ENCODE data around the gene USP25.

DNA sequence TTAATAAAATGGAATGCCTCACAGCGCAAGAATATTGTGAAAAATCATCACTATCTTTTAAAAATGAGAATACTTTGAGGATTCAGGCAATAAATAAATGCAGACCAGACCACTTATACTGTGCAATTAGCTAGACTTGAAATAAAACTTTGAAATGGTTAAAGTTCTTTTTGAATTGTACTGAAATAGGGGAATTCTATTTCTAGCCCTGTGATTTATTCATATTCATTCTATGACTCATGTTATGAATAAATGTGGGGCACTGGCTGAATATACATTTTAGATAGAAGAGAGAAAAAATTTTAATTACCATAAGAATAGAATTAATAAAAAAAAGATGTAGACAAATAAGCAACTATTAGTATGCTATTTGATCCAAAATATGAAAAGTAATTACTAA lies 16.4 kb upstream of the USP25 start:
- TF ChIP-seq CTBP1 (IDR thresholded peaks at IDR 0.05; ENCODE audit: borderline replicate concordance): no peak
- TF ChIP-seq NFRKB (IDR thresholded peaks at IDR 0.05): no peak
- no peak for TF ChIP-seq FOXA1 (IDR thresholded peaks at IDR 0.05)
- no peak for TF ChIP-seq SP1 (IDR thresholded peaks at IDR 0.05)

All from HEK293T (cell line).